Activated CD4-positive, CD25-positive, alpha-beta regulatory T cell (primary cell): ENCODE results near the gene PDGFB.
"Not testable (repeated sequence)": the region's sequence is repeated elsewhere in the genome, so short reads cannot be mapped to it uniquely, and the experiment has no call there.

Experiments used
- DNase-seq, 4 experiments: peaks; one replicate each; lab custom pipeline; 2025; lab: John Stamatoyannopoulos, UW

PDGFB gene

GRCh38 chr22:39226353-39226752, 18.4 kb downstream of the PDGFB start:
- DNase-seq = no peak

GRCh38 chr22:39225591-39225990, 19.2 kb downstream of the PDGFB start:
- no peak for DNase-seq

GRCh38 chr22:39224550-39224949, 20.2 kb downstream of the PDGFB start:
- DNase-seq = no peak

GRCh38 chr22:39223091-39223710, 21.6 kb downstream of the PDGFB start:
- DNase-seq = no peak

- DNase-seq = no peak
Observed at GRCh38 chr22:39221999-39222686, 22.6 kb downstream of the PDGFB start.

- DNase-seq = no peak
Observed at GRCh38 chr22:39220890-39221850, 23.6 kb downstream of the PDGFB start.

- no peak for DNase-seq
Observed at GRCh38 chr22:39220450-39220849, 24.3 kb downstream of the PDGFB start.

- DNase-seq = no peak
Observed at GRCh38 chr22:39219071-39220039, 25.4 kb downstream of the PDGFB start.

- not testable (repeated sequence) for DNase-seq
Observed at GRCh38 chr22:39218432-39218831, 26.4 kb downstream of the PDGFB start.

GRCh38 chr22:39216143-39216490, 28.7 kb downstream of the PDGFB start:
- no peak for DNase-seq

- no peak for DNase-seq
Observed at GRCh38 chr22:39215426-39216142, 29.2 kb downstream of the PDGFB start.

- DNase-seq = no peak
Observed at GRCh38 chr22:39215070-39215396, 29.7 kb downstream of the PDGFB start.

GRCh38 chr22:39214383-39215069, 30.3 kb downstream of the PDGFB start:
- DNase-seq = no peak

GRCh38 chr22:39214006-39214382, 30.8 kb downstream of the PDGFB start:
- no peak for DNase-seq

- DNase-seq = no peak
Observed at GRCh38 chr22:39212721-39213376, 31.9 kb downstream of the PDGFB start.

- DNase-seq = no peak
Observed at GRCh38 chr22:39209756-39210155, 35.0 kb downstream of the PDGFB start.

GRCh38 chr22:39208013-39208680, 36.6 kb downstream of the PDGFB start:
- no peak for DNase-seq

- no peak for DNase-seq
Observed at GRCh38 chr22:39207141-39208012, 37.4 kb downstream of the PDGFB start.
